ENCODE results near the gene VWDE. TPM values are rescaled to one million over a fixed set of nuclear protein-coding genes. Genes with fewer than 3 reads are reported as not detected.

Gene VWDE
- total and polyA plus RNA-seq, 2 donors (not counting 3 experiments of a cell fraction or from before 2014, with no cell fraction given): 0.11 to 0.17 TPM

DNA sequence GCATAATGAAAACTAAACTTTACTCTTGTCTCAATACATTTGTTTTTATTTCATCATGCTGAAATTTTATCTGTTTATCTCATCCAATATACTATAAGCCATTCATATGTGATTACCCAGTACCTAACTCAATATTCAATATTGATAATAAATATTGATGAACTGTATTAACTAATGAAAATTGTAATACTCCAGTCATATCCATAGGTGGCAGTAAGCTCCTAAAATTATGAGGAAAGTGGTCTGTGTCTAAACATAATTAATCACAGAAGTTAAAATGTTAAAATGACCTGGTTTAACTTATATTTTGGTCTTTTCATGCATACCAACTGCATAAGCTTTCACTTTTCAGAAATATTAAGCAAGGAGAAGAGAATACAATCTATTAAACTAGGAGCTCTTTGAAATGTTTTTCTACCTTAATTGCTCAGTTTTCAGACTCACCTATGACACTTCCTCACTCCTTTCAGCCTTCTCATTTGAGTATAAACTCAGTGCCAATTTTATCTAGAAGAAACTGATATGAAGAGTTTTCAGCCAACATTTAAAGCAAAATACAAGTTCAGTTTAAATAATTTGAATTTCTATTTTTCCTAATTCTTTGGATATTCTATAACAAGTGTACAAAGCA is 30.5 kb upstream of the VWDE start:
- no peaks in the 10 kb centered on the region for H3K9me1 ChIP-seq (replicated peaks; ENCODE audit: control insufficient read depth, extremely low read depth, insufficient read depth, low read length)
- H2AFZ ChIP-seq (ENCODE audit: low read depth, low read length): no peak overlapping the region
- no peak overlapping the region for H3K4me2 ChIP-seq (ENCODE audit: insufficient read depth, low read length)
- FAIRE-seq: no peak
- H3K9ac ChIP-seq (replicated peaks; ENCODE audit: extremely low read depth, insufficient read depth, low read length): no peak overlapping the region
- H3K36me3 ChIP-seq (ENCODE audit: control insufficient read depth in 2 of 2, extremely low read depth in 1 of 2, insufficient read depth in 2 of 2, low read length in 2 of 2): no peaks in the 10 kb centered on the region
- TF ChIP-seq CTCF (IDR thresholded peaks at IDR 0.05; ENCODE audit: extremely low read depth in 1 of 2, insufficient read depth in 1 of 2, low read depth in 1 of 2, low read length in 2 of 2): peak in 1 of 2 donors; percentile 25
- TF ChIP-seq POLR2AphosphoS5 (IDR thresholded peaks at IDR 0.05; ENCODE audit: insufficient read depth, low read depth, low read length): no peak
- POLR2A ChIA-PET: no interaction called here
- intact Hi-C loops (cut with micrococcal nuclease) (loop anchor here (1.0 kb wide), 2 partner anchors 56 to 62 kb away; no protein-coding TSS in a partner anchor), dilution Hi-C loops (cut with MboI; ENCODE audit: extremely low pct_ligation_motif_present, low sequenced_read_pairs) (no loop called here)
- H3K79me2 ChIP-seq (ENCODE audit: control insufficient read depth, insufficient read depth, low read length): no peaks in the 10 kb centered on the region
- no peaks in the 10 kb centered on the region for H4K20me1 ChIP-seq (replicated peaks; ENCODE audit: control insufficient read depth, extremely low read depth, insufficient read depth, low read length)
- no peak overlapping the region for H3K4me3 ChIP-seq (replicated peaks in 1 of 3; ENCODE audit: insufficient read depth in 1 of 3, low read depth in 1 of 3, low read length in 3 of 3)
- CTCF ChIA-PET: interaction anchor here (0.5 to 2.0 kb wide), 42 partner anchors 9 to 598 kb away, joined by 3 to 79 read pairs (median 4); partner anchors contain the start of genes ARL4A and VWDE
- DNase-seq (ENCODE audit: low read depth, low spot score): peak; percentile 6
- BruUV-seq (replicated peaks): no TSS peak
- H3K27ac ChIP-seq (ENCODE audit: insufficient read depth, low read depth, low read length): no peak overlapping the region
- peaks cover 3 to 4% of the 10 kb centered on the region in 2 experiments for H3K27me3 ChIP-seq (ENCODE audit: control insufficient read depth in 2 of 2, insufficient read depth in 2 of 2, low read length in 2 of 2)
- H3K4me1 ChIP-seq (ENCODE audit: control insufficient read depth, extremely low read depth, insufficient read depth, low read length): no peaks in the 10 kb centered on the region
- no peaks in the 10 kb centered on the region for H3K9me3 ChIP-seq (replicated peaks; ENCODE audit: control insufficient read depth, insufficient read depth, low read length)

GRCh38 chr7:12431886-12432556 is 28.4 kb upstream of the VWDE start:
- Histone ChIP-seq H3K27ac (ENCODE audit: insufficient read depth, low read depth, low read length) (no peak overlapping the region), H3K79me2 (ENCODE audit: control insufficient read depth, insufficient read depth, low read length) (no peaks in the 10 kb centered on the region), H4K20me1 (replicated peaks; ENCODE audit: control insufficient read depth, extremely low read depth, insufficient read depth, low read length) (no peaks in the 10 kb centered on the region), H3K36me3 (ENCODE audit: control insufficient read depth in 2 of 2, extremely low read depth in 1 of 2, insufficient read depth in 2 of 2, low read length in 2 of 2) (no peaks in the 10 kb centered on the region), H3K4me1 (ENCODE audit: control insufficient read depth, extremely low read depth, insufficient read depth, low read length) (no peaks in the 10 kb centered on the region), H3K9me1 (replicated peaks; ENCODE audit: control insufficient read depth, extremely low read depth, insufficient read depth, low read length) (no peaks in the 10 kb centered on the region), H3K27me3 (ENCODE audit: control insufficient read depth in 2 of 2, insufficient read depth in 2 of 2, low read length in 2 of 2) (no peaks in the 10 kb centered on the region), H3K4me3 (replicated peaks in 1 of 3; ENCODE audit: insufficient read depth in 1 of 3, low read depth in 1 of 3, low read length in 3 of 3) (no peak overlapping the region), H3K4me2 (ENCODE audit: insufficient read depth, low read length) (no peak overlapping the region), H2AFZ (ENCODE audit: low read depth, low read length) (no peak overlapping the region), H3K9me3 (replicated peaks; ENCODE audit: control insufficient read depth, insufficient read depth, low read length) (no peaks in the 10 kb centered on the region), H3K9ac (replicated peaks; ENCODE audit: extremely low read depth, insufficient read depth, low read length) (no peak overlapping the region)
- dilution Hi-C loops (cut with MboI; ENCODE audit: extremely low pct_ligation_motif_present, low sequenced_read_pairs) (no loop called here), intact Hi-C loops (cut with micrococcal nuclease) (no loop called here)
- POLR2A ChIA-PET: no interaction called here
- peak; percentile 51 for DNase-seq (ENCODE audit: low read depth, low spot score)
- BruUV-seq (replicated peaks): no TSS peak
- CTCF ChIA-PET: interaction anchor here (0.9 kb wide), 1 partner anchor 30 kb away, joined by 3 read pairs; no protein-coding TSS in a partner anchor
- no peak for FAIRE-seq
- TF ChIP-seq POLR2A (IDR thresholded peaks at IDR 0.05; ENCODE audit: low read depth, low read length) (no peak), FOS (IDR thresholded peaks at IDR 0.05; ENCODE audit: borderline replicate concordance, insufficient read depth, low read length) (peak; percentile 30)
- TF ChIP-seq, protein P1, sequence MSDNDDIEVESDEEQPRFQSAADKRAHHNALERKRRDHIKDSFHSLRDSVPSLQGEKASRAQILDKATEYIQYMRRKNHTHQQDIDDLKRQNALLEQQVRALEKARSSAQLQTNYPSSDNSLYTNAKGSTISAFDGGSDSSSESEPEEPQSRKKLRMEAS (IDR thresholded peaks at IDR 0.05; ENCODE audit: insufficient read depth, insufficient read length): no peak
